Lung (tissue), 12 donors: Measurements from ENCODE around the gene GPX8. TPM values are rescaled to one million over a fixed set of nuclear protein-coding genes. Genes with fewer than 3 reads are reported as not detected.

ENCODE experiments used
- ATAC-seq: fragments of 200-7000 bp; cut with Tn5 transposase; one replicate; pipeline ENCODE4 v1.9.1; 2020; ENCODE audit warnings: moderate number of reproducible peaks; ENCODE audit not compliant: insufficient read depth, low FRiP score
- DNase-seq, 3 donors: peaks; one replicate each; pipeline ENCODE4 v3.0.0-alpha.2; 2013 to 2017
- H3K27ac ChIP-seq, 2 donors: one replicate each; pipeline ENCODE4 v1.5.1; 2013; ENCODE audit warnings: mild to moderate bottlenecking in 2 of 2, moderate library complexity in 2 of 2, control low read depth in 1 of 2, inconsistent platforms in 1 of 2, low read depth in 1 of 2, low read length in 1 of 2
- H3K27me3 ChIP-seq, 3 donors: one replicate each; pipeline ENCODE4 v1.5.1; 2013; ENCODE audit warnings: low read length in 2 of 3; ENCODE audit not compliant: control insufficient read depth in 3 of 3, insufficient read depth in 3 of 3
- H3K36me3 ChIP-seq, 4 donors: one replicate each; pipeline ENCODE4 v1.5.1; 2013; ENCODE audit warnings: low read length in 4 of 4, mild to moderate bottlenecking in 1 of 4, moderate library complexity in 1 of 4; ENCODE audit not compliant: control insufficient read depth in 4 of 4, insufficient read depth in 4 of 4
- H3K4me1 ChIP-seq, 5 donors: one replicate each; pipeline ENCODE4 v1.5.1; 2013; ENCODE audit warnings: low read length in 5 of 5, mild to moderate bottlenecking in 2 of 5, moderate library complexity in 1 of 5; ENCODE audit not compliant: control insufficient read depth in 5 of 5, insufficient read depth in 5 of 5
- H3K4me3 ChIP-seq: one replicate; pipeline ENCODE4 v1.5.1; 2013; ENCODE audit warnings: mild to moderate bottlenecking, control low read depth, moderate library complexity
- H3K9ac ChIP-seq, 2 donors: one replicate each; pipeline ENCODE4 v1.5.1; 2013; ENCODE audit warnings: low read length in 2 of 2, control low read depth in 1 of 2; ENCODE audit not compliant: insufficient read depth in 1 of 2
- H3K9me3 ChIP-seq, 4 donors: one replicate each; pipeline ENCODE4 v1.5.1; 2013; ENCODE audit warnings: low read length in 3 of 4, mild to moderate bottlenecking in 1 of 4, moderate library complexity in 1 of 4; ENCODE audit not compliant: control insufficient read depth in 4 of 4, insufficient read depth in 3 of 4
- CTCF ChIP-seq: IDR thresholded peaks from 2 replicates; pipeline ENCODE4 v1.5.1; 2012; ENCODE audit warnings: mild to moderate bottlenecking; ENCODE audit errors: control extremely low read depth, extremely low read depth
- WGBS, 2 donors: extraction: QIAGEN DNeasy Blood & Tissue Kit; methylation state at CpG; one replicate each; pipeline ENCODE4 v1.1.7; 2013; 5-methylcytosine and 5-hydroxymethylcytosine counted together
- polyA plus RNA-seq, 2 donors: library from polyadenylated mRNA; stranded (reverse); fragments of 200-250 nt; gene quantifications; one replicate each; pipeline ENCODE4 v1.2.1, GENCODE V29; 2013
- total RNA-seq, 2 donors: library from RNA; depleted of rRNA in 1 of 2; stranded (reverse); fragments of >200 nt in 1 of 2; gene quantifications; one replicate each; pipeline ENCODE4 v1.2.1, GENCODE V29; 2014 to 2021
- donor health status: control.
- donor health status: control.
- donor health status: Bipolar disorder and iron deficiency.
- donor health status: healthy.
- donor health status: DM: yes; HTN: yes; CAD: no.

Gene GPX8
- total and polyA plus RNA-seq, 4 donors: 7.5 to 30.8 (median 13.7) TPM

- H3K4me3 ChIP-seq: peak within 1 kb of the TSS; percentile 32
- H3K27ac ChIP-seq: no peak within 1 kb of the TSS
- peak; percentile 88 for ATAC-seq
- H3K27me3 ChIP-seq: peaks cover 0 to 50% (median 44%) of the 10 kb centered on the region in 3 donors
- H3K36me3 ChIP-seq: no peaks in the 10 kb centered on the region
- peaks cover 0 to 2% (median 0%) of the 10 kb centered on the region in 4 donors for H3K9me3 ChIP-seq
- H3K9ac ChIP-seq: peak within 1 kb of the TSS in 1 of 2 donors; percentile 42
- peaks cover 0 to 31% (median 6%) of the 10 kb centered on the region in 5 donors for H3K4me1 ChIP-seq
- no peak for TF ChIP-seq CTCF
- DNase-seq: peak; percentile 80 to 85 (median 82)
- WGBS, 2 donors: 1% methylated on average over 61 to 69 of the region's 69 CpGs
These were observed 13.1 kb downstream of the GPX8 start, which contains the start of gene CDC20B for GRCh38 chr5:55172937-55173686. Gene CDC20B, minus strand, starts transcription at chr5:55173177. Its CDS starts 177 bp downstream, at chr5:55173000.

- ATAC-seq (no peak), DNase-seq (no peak)
- no peak overlapping the region for H3K27ac ChIP-seq
- peaks cover 0 to 2% (median 0%) of the 10 kb centered on the region in 4 donors for H3K9me3 ChIP-seq
- H3K27me3 ChIP-seq: peaks cover 0 to 56% (median 50%) of the 10 kb centered on the region in 3 donors
- H3K9ac ChIP-seq: no peak overlapping the region
- TF ChIP-seq CTCF: no peak
- peaks cover 0 to 31% (median 6%) of the 10 kb centered on the region in 5 donors for H3K4me1 ChIP-seq
- no peaks in the 10 kb centered on the region for H3K36me3 ChIP-seq
- H3K4me3 ChIP-seq: no peak overlapping the region
- 6 to 11% methylated on average over 8 of the region's 8 CpGs for WGBS, 2 donors
These were observed 13.8 kb downstream of the GPX8 start for GRCh38 chr5:55173687-55174230.

DNA sequence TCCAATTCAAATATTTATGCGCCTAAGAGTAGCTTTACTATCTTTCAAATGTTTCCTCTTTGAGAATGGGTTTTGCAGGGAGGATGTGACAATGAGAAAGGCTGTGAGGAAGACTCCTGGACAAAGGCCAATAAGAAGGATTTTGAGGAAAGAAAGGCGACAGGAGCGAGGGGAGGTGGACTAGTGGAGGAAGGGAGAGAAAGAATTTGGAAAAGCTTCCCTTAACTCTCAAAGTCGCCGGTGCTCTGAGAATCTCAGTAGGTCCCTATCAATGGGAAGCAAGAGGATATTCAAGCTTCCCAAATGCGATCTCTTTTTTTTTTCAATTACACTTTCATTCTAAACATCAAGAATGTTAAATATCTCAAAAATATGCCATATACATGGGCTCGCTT is 15.8 kb downstream of the GPX8 start:
- 10 to 16% methylated on average over 7 of the region's 7 CpGs for WGBS, 2 donors
- H3K4me3 ChIP-seq: no peak overlapping the region

More for the DNA sequence above, 15.8 kb downstream of the GPX8 start:
- H3K36me3 ChIP-seq: no peaks in the 10 kb centered on the region
- peaks cover 0 to 2% (median 0%) of the 10 kb centered on the region in 4 donors for H3K9me3 ChIP-seq
- H3K27ac ChIP-seq: no peak overlapping the region
- DNase-seq (no peak), ATAC-seq (no peak)
- peaks cover 0 to 31% (median 6%) of the 10 kb centered on the region in 5 donors for H3K4me1 ChIP-seq
- no peak overlapping the region for H3K9ac ChIP-seq
- no peak for TF ChIP-seq CTCF
- peaks cover 0 to 69% (median 66%) of the 10 kb centered on the region in 3 donors for H3K27me3 ChIP-seq
